ENCODE measurements around the gene KCND3.

The KCND3 gene

DNA sequence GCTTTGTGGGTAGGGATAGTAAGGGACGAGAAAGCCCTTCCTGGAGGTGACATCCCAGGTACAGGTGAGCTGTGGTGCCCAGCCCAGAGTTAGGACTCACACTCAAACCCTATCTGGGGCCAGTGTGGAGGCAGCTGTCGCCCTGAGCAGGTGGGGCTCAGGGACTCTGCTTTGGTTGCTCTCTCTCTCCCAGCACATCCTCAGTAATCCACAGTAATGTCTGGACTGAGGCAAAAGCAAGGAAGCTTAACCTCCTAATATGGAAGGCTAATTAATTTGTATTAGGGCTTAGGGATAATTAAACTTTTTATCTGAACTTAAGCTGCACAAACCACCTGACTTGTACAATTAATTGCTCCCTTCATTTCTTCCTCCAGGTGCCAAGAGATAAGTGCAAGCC, 195.5 kb downstream of the KCND3 start:
- no peak for DNase-seq
- intact Hi-C loops (cut with DNase I), result no loop called here

DNA sequence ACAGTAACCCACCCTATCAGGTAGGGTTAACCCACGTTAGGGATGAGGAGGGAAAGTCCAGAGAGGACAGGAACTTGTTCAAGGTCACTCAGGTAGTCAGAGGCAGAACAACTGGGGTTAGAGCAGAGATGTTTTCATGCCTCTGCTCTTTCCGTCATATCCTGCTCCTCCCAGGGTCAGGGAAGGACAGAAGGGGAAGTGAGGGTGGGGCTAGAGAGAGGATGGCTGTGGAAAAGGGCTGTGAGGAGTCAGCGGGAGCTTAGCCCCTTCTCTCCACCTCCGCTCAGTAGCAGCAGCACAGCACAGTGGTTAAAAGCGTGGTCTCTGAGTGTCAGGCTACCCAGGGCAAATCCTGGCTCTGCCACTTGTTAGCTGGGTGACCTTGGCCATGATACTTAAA, 197.2 kb downstream of the KCND3 start:
- DNase-seq, result no peak
- intact Hi-C loops (cut with DNase I), result no loop called here

DNA sequence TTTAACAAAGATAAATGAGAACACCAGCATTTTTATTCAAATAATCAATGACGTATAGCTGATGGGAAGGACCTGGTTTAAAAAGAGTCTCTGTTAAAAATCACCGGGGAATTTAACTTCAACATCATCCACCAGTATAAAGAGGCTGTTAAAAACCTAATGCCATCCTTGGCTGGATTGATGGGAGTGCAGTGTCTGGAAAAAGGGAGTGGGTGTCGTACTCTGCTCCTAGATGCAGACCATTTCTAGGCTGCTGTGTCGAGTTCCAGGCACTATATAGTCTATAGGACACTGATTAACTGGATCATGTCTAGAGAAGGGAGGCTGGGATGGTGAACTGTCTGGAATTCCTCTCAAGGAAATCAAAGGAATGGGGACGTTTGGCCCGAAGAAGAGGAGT, 197.7 kb downstream of the KCND3 start:
- no peak for DNase-seq
- intact Hi-C loops (cut with DNase I), result no loop called here

DNA sequence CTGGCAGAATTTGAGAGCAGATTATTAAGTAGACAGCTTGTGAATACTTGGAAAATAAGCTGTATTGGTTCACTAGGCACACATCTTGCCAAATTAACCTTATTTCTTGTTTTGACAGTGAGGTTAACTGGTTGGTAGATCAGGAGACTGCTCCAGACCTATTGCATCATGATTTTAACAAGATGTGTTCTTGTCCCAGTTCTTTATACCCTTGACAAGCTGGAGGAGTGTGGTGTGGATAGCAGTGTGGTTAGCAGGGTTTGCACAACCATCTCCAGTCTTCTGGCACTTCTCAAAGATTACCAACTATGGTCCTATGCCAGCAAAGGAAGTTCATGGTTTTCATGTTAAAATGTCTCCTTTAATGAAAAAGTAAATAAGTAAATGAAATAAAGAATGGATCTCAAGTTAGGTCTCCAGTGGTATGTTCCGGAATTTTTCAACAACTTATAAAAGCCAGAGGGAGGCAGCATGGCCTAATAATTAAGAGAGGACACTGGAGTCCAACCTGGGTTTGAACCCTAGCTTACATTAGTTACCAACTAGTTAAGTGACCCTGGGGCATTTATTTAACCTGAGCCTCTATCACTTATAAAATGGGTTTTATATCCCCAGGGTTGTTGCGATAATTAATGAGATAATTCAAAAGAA, 199.7 kb downstream of the KCND3 start:
- no peak for DNase-seq
- intact Hi-C loops (cut with DNase I), result loop anchor here (1.0 kb wide), 1 partner anchor 202 kb away; no protein-coding TSS in a partner anchor

DNA sequence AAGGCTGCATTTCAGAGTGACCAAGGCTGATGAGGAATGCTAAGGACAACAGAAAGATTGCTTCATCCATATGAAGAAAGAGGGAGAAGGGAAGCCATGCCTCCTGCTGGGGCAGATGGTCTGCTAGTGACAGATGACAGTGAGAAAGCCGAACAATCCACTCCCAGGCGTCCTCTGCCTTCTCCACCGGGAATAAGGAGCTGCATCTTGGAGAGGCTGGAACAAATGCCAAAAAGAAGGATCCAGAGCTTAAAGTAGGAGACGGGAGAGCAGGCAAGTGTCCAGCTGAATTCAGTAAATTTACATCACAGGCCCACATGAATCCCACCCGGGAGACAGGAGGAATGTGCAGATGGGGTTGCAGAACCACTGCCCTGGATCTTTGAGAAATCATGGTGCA, 200.3 kb downstream of the KCND3 start:
- intact Hi-C loops (cut with DNase I), result no loop called here
- DNase-seq, result peak in 3 of 10 donors; percentile 17 to 50 (median 21)

DNA sequence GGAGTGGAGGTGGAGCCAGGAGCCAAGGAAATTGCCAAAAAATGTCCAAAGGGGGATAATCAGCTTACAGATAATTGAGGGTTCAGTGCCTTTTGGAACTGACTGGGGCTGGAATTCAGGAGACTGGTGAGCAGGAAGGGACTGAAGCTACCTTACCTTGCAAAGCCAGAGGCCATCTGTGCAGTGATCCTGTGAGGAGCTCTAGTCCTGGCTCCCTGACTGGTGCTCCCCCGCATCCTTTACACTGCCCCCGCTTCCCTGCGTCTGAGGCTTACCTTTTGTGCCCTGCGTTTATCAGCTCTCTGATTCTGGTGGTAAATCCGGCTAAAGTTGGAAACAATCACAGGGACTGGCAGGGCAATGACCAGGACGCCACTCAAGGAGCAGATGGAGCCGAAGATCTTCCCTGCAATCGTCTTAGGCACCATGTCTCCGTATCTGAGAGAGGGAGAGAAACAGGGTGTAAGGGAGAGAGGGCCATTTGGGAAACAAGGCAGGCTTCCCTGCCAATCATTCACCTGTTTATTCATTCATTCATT, 202.7 kb downstream of the KCND3 start:
- no peak for DNase-seq
- intact Hi-C loops (cut with DNase I), result no loop called here

DNA sequence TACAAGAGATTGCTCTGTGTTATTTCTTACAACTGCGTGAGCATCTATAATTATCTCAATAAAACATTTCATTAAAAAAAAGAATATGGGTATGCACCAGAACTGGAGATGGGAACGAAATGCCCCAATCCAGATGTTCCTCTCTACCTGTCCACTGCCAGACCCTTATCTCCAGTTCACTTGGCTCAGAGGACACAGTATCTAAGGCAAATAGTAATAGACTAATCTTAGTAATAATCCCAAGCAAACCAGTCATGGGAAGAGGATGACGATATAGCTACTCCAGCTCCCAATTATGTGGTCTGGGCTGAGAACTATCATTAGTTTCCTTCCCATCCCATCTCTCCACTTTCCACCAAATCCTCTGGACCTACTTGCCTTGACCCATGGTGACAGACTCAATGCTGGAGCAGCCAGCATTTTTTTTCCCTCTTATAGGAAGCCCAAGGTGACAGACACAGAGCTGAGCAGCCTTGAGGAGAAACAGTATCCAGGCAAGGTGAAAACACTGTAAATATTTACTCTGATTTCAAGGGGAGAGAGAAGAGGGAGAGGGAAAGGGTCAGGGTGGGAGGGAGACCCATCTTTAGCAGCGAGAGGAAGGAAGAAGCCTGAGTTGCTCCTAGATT, 205.1 kb downstream of the KCND3 start:
- DNase-seq, result no peak
- intact Hi-C loops (cut with DNase I), result no loop called here

DNA sequence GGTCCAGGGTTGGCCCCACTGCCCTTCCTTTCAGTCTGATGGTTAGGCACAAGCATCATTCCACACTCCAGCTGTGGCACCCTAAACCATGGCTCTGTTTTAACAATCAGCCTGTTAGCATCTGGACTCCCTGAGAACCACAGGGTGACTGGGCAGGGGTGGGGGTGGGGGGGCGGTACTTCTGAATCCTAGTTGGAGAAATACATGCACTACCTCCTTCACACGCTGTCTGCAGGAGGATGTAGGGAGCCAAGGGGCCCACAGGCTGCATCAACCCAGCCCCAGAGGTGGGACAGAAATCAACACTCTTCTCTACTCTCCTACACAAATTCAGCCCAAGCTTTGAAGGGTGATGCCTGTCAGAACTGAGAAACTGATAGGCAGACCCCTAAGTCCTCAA, 209.9 kb downstream of the KCND3 start:
- intact Hi-C loops (cut with DNase I), result no loop called here
- DNase-seq, result no peak

DNA sequence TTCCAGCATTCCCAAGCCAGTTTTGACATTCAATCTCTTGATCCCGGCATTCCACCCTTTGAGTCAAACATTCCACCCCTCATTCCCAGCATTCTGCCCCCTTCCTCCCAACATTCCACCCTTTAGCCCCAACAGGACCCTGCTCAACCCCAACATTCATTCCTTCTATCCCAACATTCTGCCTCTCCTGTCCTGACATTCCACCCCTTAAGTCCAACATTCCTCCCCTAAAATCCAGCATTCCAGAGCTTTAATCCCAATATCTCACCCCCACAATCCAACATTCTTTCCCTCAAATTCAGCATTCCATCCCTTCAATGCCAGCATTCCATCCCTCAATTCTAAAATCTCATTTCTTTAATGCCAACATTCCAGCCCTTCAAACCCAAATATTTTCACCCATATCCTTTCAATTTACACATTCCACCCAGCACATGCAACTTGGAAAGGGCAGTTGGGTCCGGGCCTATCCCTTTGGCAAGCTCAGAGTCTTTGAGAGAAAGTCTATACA, 210.9 kb downstream of the KCND3 start:
- no peak for DNase-seq
- intact Hi-C loops (cut with DNase I), result no loop called here

DNA sequence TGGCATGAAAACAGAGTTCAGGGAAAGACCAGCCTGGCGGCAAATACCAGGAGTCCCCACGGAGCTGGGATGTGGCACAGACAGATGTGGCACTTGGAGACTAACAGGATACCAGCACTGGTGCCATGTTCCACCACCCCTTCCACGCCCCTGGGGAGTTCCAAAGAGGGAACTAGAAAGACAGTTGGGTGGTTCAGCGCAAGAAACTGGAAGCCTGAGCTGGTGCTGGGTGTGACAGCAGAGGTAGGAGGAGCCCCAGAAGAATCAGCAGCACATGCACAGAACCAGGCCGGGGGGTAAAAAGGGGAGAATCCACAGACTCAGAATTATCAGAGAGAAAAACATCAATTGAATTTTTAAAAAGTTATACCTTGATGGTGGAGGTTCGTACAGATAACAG, 211.4 kb downstream of the KCND3 start:
- intact Hi-C loops (cut with DNase I), result no loop called here
- DNase-seq, result no peak

DNA sequence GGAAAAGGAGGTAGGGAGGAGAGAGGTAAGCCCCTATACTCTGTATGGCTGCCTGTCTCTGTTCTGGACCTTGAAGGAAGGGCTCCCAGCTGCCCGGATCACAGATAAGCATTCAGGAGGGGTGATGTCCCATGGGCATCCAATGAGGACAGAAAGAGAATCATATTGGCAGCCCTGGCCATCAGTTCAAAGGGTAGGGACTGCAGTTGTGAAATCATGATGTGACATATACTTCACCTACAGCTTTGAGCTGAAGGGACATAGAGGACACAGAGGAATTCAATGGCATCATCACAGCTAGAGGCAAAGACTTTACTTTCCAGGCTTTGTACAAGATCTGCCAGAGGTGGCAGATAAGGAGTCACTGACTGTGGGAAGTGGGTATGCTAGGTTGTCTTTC, 212.2 kb downstream of the KCND3 start:
- DNase-seq, result no peak
- intact Hi-C loops (cut with DNase I), result no loop called here

DNA sequence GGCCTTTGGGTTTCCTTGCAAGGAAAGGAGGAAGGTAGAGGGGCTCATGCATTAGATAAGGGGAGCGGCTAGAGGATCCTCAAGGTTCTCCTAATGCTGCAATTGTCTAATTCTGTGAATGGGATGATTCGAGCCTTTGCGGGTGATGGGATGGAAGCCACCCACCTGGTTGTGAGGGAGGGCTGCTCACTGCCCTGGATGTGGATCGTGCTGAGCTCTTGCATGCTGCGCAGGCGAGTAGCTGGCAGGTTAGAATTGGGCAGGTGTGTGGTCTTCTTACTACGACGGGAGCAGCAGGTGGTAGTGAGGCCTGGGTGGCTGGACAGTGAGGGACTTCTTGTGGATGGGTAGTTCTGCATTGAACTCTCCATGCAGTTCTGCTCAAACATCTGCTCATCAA, 212.6 kb downstream of the KCND3 start:
- intact Hi-C loops (cut with DNase I), result no loop called here
- DNase-seq, result no peak

DNA sequence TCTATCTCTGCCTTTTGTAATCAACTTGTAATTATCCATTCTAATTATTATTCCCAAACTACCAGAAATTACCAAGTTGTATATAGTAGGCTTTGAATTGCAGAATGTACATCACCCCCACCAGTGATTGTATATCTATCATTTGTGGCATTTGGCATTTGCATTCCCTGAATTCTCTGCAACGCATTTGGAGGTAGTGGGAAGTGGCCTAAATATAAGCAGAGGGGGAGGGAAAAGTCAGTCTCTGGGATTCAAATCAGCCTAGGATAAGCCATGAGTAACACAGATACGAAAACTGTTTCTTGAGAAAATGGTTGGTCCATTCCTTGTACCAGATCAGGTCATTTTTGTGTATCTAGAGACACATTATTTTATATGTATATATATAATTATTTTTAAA, 213.1 kb downstream of the KCND3 start:
- intact Hi-C loops (cut with DNase I), result no loop called here
- no peak for DNase-seq

DNA sequence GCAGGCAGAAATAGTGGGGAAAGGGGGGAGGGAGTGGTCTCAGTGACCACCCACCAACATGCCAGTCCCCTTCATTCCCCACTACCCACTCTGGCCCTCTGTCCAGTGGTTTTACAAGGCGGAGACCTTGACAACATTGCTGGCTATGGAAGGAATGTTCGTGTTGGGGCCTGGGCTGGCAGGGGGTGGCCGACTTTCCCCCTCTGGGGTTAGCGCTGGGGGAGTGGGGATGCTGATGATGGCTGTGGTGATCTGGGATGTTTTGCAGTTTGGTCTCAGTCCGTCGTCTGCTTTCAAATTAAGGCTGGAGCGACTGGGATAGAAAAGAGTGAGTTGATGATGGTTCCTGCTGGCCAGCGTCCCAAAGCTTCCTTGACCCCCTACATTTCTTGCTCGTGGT, 213.5 kb downstream of the KCND3 start:
- no peak for DNase-seq
- intact Hi-C loops (cut with DNase I), result no loop called here

DNA sequence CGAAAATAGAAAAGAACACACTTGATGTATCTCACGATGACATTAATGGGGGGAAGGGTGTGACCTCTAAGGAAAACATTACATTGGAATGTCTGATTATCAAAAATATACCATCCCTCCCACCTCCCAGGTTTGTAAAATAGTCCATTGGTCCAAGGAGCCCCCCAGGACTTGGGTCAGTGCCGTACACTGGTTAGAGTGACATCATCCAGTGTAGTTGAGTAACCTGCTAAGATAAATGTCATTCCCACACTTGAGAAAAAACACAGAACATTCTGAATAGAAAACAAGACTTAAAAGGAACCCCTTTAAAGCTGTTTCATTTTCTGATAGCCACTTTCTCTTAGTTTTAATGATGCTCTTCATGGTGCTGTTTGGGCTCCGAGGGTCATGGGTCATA, 218.6 kb downstream of the KCND3 start:
- intact Hi-C loops (cut with DNase I), result no loop called here
- DNase-seq, result no peak

DNA sequence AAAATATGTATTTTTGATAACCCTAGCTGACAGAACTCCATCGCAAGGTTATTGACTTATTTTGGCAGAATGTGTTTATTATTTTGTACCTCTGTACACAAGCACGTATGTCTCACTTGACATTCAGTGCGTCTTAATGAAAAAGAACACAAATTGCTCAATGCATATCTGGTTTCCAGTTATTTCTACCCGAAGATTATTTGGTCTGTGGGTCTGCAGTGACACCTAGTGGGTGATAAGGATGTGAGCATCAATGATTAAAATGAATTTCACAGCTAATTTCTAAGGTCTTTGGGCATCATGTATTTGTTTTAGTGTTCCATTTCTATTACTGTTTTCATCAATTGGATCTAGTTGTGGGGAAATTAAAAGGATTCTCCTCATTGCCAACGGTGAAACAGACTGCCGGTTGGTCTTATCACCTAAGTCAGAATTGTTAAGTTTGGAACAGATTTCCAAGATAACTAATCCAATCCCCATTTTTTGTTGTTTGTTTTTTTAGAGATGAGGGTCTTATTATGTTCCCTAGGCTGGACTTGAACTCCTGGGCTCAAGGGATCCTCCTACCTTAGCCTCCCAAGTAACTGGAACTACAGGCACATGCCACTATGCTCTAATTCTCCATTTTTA, 219.8 kb downstream of the KCND3 start:
- peak in 1 of 10 donors; percentile 48 for DNase-seq
- intact Hi-C loops (cut with DNase I), result loop anchor here (1.0 kb wide), 1 partner anchor 288 kb away; no protein-coding TSS in a partner anchor

DNA sequence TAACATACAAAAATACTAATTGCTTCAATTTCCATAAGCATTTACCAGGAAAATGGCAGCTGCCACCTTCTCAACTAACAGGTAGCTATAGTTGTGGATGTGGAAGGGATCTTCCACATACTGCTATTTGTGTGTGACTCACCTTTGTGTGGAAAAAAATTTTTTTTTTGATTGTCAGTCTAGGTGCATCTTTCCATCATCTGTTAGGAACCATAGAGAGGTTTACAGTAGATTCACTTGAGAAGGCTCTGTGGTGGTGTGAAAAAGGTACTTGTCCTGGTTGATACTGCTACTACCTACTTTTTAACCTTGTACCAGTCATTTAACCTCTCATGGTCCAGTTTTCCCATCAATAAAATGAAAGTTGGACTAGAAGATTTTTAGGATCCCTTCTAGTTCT, 220.8 kb downstream of the KCND3 start:
- intact Hi-C loops (cut with DNase I), result loop anchor here (1.0 kb wide), 1 partner anchor 287 kb away; no protein-coding TSS in a partner anchor
- no peak for DNase-seq

DNA sequence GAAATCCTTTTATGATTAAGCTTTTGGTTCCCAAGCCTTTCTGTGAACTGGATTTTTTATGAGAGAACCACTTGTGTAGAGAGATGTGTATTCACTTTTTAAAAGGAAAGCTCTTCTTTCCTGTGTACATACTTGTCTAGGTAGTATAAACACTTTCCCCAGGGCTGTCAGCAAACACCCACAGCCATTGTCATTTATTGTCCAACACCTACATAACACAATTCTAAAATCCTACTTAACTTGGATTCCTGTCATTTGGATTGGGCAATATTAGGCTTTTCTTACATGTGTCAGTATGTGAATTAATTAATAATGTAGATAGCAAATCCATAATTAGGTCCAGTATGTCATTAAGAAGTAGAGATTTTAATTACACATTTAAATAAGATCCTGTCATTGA, 221.4 kb downstream of the KCND3 start:
- no peak for DNase-seq
- intact Hi-C loops (cut with DNase I), result no loop called here

DNA sequence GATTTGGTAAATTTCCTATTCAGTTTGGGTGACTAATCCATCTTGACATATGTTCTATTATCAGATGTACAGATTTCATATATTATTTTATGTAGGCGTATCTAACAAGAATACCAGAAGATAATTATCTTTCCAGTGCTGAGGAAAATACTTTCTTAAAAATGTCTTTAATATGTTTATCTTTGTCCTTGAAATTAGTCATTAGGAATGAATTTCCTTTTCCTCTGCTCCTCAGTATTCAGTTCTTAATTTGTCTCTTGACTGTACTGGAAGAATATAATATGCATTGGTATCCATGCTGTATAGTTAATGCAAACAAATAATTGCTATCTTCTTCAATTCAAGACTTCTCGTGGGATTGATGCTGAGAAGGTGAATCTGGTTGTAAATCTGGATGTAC, 227.1 kb downstream of the KCND3 start:
- intact Hi-C loops (cut with DNase I), result no loop called here
- DNase-seq, result no peak

DNA sequence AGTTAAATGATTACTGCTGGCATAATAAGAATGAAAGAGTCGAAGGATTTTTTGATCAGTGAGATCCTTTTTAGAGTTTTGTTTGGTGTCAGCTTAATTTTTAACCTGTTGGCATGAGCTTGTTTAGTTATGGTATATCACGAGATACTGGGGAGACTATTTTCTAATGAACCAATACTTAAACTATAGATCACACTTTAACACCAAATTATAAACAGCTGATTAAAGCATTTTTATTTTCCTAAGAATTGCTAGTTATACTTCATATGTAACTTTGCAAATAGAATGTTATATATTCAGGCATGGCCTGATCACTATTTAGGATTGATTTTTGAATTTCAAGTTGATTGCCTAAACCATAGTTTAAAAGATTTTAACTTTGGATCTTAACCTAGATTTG, 227.8 kb downstream of the KCND3 start:
- intact Hi-C loops (cut with DNase I), result no loop called here
- no peak for DNase-seq

DNA sequence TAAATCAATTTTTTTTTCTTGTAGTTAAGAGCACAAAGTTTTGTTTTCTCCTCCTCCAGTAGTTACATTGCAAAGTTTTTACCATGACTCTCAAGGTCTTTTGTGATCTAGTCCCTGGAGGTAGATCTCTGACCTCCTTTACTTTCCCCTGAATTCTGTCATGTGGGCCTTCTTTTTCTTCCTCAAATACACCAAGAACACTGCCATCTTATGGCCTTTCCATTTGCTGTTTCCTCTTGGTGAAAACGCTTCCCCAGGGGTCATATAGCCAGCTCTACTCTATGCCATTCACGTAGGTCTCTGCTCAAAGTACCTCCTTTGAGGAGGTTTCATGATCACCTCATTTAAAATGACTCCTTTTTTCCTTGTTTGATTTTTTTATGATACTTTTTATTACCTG, 231.1 kb downstream of the KCND3 start:
- intact Hi-C loops (cut with DNase I), result no loop called here
- no peak for DNase-seq

DNA sequence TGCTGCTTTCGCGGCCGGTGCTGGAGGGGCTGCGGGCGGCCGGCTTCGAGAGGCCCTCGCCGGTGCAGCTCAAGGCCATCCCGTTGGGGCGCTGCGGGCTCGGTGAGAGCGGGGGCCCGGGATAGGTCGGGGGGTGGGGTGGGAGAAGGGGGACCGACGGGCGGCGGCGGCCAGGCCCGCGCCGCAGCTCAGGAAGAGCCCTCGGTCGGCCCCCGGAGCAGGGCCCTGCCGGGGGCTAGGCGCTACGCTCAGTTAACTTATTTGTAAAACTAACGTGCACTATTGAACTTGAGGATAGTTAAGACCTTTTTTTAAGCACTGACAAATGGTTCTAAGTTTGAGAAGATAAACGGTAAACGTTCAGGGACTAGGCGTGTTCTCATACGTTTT, 233.3 kb downstream of the KCND3 start:
- intact Hi-C loops (cut with DNase I), result no loop called here
- DNase-seq, result no peak
